Caco-2 (cell line): ENCODE data around the gene SPCS1. TPM values are rescaled to one million over a fixed set of nuclear protein-coding genes. Genes with fewer than 3 reads are reported as not detected.
"Not testable (repeated sequence)": the region's sequence is repeated elsewhere in the genome, so short reads cannot be mapped to it uniquely, and the experiment has no call there.

Experiments used
- BruUV-seq: library from RNA; stranded (reverse); fragments of 400-500 nt; replicated peaks from 2 replicates; lab custom pipeline; 2021; lab: Mats Ljungman, UMichigan
- CTCF ChIA-PET: fragments of 300-600 bp; sonication (Branson Sonifier 250); formaldehyde crosslinking; loops from one replicate; lab custom pipeline; 2022; ENCODE audit warnings: antibody characterized with exemption; lab: Charles Lee
- POLR2A ChIA-PET: fragments of 300-600 bp; sonication (Branson Sonifier 250); formaldehyde crosslinking; loops from one replicate; lab custom pipeline; 2022; ENCODE audit warnings: antibody characterized with exemption; lab: Charles Lee
- DNase-seq, 2 experiments: peaks; one replicate each; pipeline versions ENCODE4 v3.0.0 to v3.0.0-alpha.2; 2020 to 2022
- H3K27me3 ChIP-seq: replicated peaks from 2 replicates; pipeline ENCODE4 v1.6.0; 2011; ENCODE audit warnings: low read length; ENCODE audit not compliant: control insufficient read depth, insufficient read depth
- H3K36me3 ChIP-seq: 2 replicates; pipeline ENCODE4 v1.5.1; 2011; ENCODE audit warnings: low read length; ENCODE audit not compliant: control insufficient read depth, insufficient read depth
- H3K4me1 ChIP-seq: fragments of 250-450 bp; sonication (Bioruptor Pico); 2 replicates; pipeline ENCODE4 v1.5.1; 2020; ENCODE audit warnings: mild to moderate bottlenecking
- H3K4me3 ChIP-seq: 2 replicates; pipeline ENCODE4 v1.5.1; 2011; ENCODE audit warnings: low read depth, mild to moderate bottlenecking, control low read depth, low read length
- H3K9me3 ChIP-seq: fragments of 250-450 bp; sonication (Bioruptor Pico); 2 replicates; pipeline ENCODE4 v1.5.1; 2020; ENCODE audit warnings: mild to moderate bottlenecking, moderate library complexity
- H3K27ac Mint-ChIP-seq: one replicate; pipeline ENCODE4 v1.8.0; 2022; ENCODE audit warnings: mixed read lengths; ENCODE audit not compliant: unreplicated experiment
- H3K27me3 Mint-ChIP-seq: one replicate; pipeline ENCODE4 v1.8.0; 2022; ENCODE audit warnings: mixed read lengths; ENCODE audit not compliant: insufficient read depth, unreplicated experiment
- H3K36me3 Mint-ChIP-seq: one replicate; pipeline ENCODE4 v1.8.0; 2022; ENCODE audit warnings: mild to moderate bottlenecking, mixed read lengths; ENCODE audit not compliant: insufficient read depth, unreplicated experiment
- H3K4me1 Mint-ChIP-seq: one replicate; pipeline ENCODE4 v1.8.0; 2022; ENCODE audit warnings: low read depth, mixed read lengths; ENCODE audit not compliant: unreplicated experiment
- H3K4me3 Mint-ChIP-seq: one replicate; pipeline ENCODE4 v1.8.0; 2022; ENCODE audit warnings: mild to moderate bottlenecking, moderate library complexity, mixed read lengths; ENCODE audit not compliant: unreplicated experiment
- H3K9me3 Mint-ChIP-seq: one replicate; pipeline ENCODE4 v1.8.0; 2022; ENCODE audit warnings: mixed read lengths; ENCODE audit not compliant: unreplicated experiment
- intact Hi-C: fragments of 100-400 bp; cut with micrococcal nuclease; formaldehyde crosslinking; loops from one replicate; pipeline ENCODE4 v1.10.0; 2022; ENCODE audit not compliant: unreplicated experiment
- total RNA-seq: library from RNA; stranded (reverse); gene quantifications from 2 replicates; pipeline ENCODE4 v1.2.3, GENCODE V29; 2022
- TF ChIP-seq, protein P1 (sequence below), 2 experiments: fragments of 200-600 bp in 1 of 2; IDR thresholded peaks; 1 replicate in 1 of 2; 2 replicates in 1 of 2; pipeline versions ENCODE4 v1.5.1 to v1.8.0; 2011 to 2022; ENCODE audit warnings: antibody characterized with exemption in 1 of 2, control low read depth in 1 of 2, inconsistent platforms in 1 of 2, low read depth in 1 of 2, low read length in 1 of 2, mild to moderate bottlenecking in 1 of 2, moderate library complexity in 1 of 2; ENCODE audit not compliant: insufficient read depth in 1 of 2, severe bottlenecking in 1 of 2, unreplicated experiment in 1 of 2

SPCS1 gene
- total RNA-seq, 1 experiment from 2014 or later, result 153 TPM

DNA sequence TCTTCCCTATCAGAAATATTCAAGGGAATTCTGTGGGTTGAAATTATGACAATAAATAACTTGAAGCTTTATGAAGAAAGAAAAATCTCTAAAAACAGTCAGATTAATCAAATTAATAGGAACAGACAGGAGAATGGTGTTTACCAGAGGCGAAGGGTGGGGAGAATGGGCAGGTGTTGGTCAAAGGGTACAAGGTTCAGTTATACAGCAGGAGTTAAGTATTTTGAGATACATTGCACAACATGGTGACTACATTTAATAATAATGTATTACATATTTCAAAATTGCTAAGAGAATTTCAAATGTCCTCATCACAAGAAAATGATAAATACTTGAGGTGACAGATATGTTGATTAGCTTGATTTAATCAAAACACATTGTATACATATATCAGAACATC, 18.6 kb downstream of the SPCS1 start:
- Mint-ChIP-seq H3K4me1 (no peaks in the 10 kb centered on the region), H3K9me3 (peaks cover 41% of the 10 kb centered on the region), H3K27ac (no peak overlapping the region), H3K4me3 (no peak overlapping the region), H3K27me3 (no peaks in the 10 kb centered on the region), H3K36me3 (peaks cover 52% of the 10 kb centered on the region)
- no peak for DNase-seq
- Histone ChIP-seq H3K27me3 (no peaks in the 10 kb centered on the region), H3K4me3 (no peak overlapping the region), H3K9me3 (peaks cover 22% of the 10 kb centered on the region), H3K4me1 (0 out of 2 replicates have a peak, but pooled peaks cover 3% of the 10 kb centered on the region), H3K36me3 (peaks cover 2% of the 10 kb centered on the region; the same call in 1 of the 2 replicates)
- intact Hi-C loops, result no loop called here
- TF ChIP-seq, protein P1, sequence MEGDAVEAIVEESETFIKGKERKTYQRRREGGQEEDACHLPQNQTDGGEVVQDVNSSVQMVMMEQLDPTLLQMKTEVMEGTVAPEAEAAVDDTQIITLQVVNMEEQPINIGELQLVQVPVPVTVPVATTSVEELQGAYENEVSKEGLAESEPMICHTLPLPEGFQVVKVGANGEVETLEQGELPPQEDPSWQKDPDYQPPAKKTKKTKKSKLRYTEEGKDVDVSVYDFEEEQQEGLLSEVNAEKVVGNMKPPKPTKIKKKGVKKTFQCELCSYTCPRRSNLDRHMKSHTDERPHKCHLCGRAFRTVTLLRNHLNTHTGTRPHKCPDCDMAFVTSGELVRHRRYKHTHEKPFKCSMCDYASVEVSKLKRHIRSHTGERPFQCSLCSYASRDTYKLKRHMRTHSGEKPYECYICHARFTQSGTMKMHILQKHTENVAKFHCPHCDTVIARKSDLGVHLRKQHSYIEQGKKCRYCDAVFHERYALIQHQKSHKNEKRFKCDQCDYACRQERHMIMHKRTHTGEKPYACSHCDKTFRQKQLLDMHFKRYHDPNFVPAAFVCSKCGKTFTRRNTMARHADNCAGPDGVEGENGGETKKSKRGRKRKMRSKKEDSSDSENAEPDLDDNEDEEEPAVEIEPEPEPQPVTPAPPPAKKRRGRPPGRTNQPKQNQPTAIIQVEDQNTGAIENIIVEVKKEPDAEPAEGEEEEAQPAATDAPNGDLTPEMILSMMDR (IDR thresholded peaks at IDR 0.05; ENCODE audit: insufficient read depth in 1 of 2, low read depth in 1 of 2, low read length in 1 of 2, severe bottlenecking in 1 of 2, unreplicated experiment in 1 of 2), result no peak
- CTCF ChIA-PET, result no interaction called here
- BruUV-seq, result no TSS peak
- POLR2A ChIA-PET, result no interaction called here

DNA sequence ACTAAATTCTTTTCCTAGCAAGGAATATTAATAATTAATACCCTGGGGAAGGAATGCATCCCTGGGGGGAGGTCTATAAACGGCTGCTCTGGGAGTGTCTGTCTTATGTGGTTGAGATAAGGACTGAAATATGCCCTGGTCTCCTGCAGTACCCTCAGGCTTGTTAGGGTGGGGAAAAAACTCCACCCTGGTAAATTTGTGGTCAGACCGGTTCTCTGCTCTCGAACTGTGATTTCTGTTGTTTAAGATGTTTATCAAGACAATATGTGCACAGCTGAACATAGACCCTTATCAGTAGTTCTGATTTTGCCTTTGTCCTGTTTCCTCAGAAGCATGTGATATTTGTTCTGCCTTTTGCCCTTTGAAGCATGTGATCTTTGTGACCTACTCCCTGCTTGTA, 22.8 kb downstream of the SPCS1 start:
- H3K9me3 ChIP-seq, result peaks cover 39% of the 10 kb centered on the region
- H3K27me3 ChIP-seq, H3K4me1 Mint-ChIP-seq, CTCF ChIA-PET, H3K4me3 Mint-ChIP-seq, BruUV-seq, POLR2A ChIA-PET, H3K36me3 ChIP-seq, H3K27me3 Mint-ChIP-seq, H3K4me1 ChIP-seq, H3K4me3 ChIP-seq: not testable (repeated sequence)
- peak overlapping the region; percentile 29 for H3K27ac Mint-ChIP-seq
- peak; percentile 66 to 74 for DNase-seq
- H3K9me3 Mint-ChIP-seq, result peaks cover 32% of the 10 kb centered on the region
- intact Hi-C loops, result loop anchor here (2.0 kb wide), 1 partner anchor 24 kb away; no protein-coding TSS in a partner anchor
- peaks cover 77% of the 10 kb centered on the region for H3K36me3 Mint-ChIP-seq

DNA sequence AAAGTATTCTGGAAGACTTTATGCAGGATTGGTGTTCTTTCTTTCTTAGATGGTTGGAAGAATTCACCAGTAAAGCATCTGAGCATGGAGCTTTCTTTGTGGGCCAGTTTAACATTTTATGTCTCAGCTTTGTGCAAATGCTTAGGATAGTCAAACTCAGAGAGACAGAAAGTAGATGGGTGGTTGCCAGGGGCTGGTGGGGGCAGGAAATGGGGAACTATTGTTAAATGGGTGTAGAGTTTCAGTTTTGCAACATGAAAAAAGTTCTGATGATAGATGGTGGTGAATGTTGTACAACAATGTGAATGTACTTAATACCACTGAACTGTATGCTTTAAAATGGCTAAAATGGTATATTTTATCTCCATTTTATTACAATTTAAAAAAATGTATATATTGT, 24.8 kb downstream of the SPCS1 start:
- intact Hi-C loops, result no loop called here
- Histone ChIP-seq H3K36me3 (0 out of 2 replicates have a peak, but pooled peaks cover 2% of the 10 kb centered on the region), H3K27me3 (no peaks in the 10 kb centered on the region), H3K9me3 (peaks cover 39% of the 10 kb centered on the region), H3K4me1 (0 out of 2 replicates have a peak, but pooled peaks cover 3% of the 10 kb centered on the region), H3K4me3 (no peak overlapping the region)
- no peak for DNase-seq
- H3K4me1 Mint-ChIP-seq, result no peaks in the 10 kb centered on the region
- peaks cover 97% of the 10 kb centered on the region for H3K36me3 Mint-ChIP-seq
- BruUV-seq, result no TSS peak
- no peak overlapping the region for H3K4me3 Mint-ChIP-seq
- TF ChIP-seq, protein P1 (IDR thresholded peaks at IDR 0.05; ENCODE audit: insufficient read depth in 1 of 2, low read depth in 1 of 2, low read length in 1 of 2, severe bottlenecking in 1 of 2, unreplicated experiment in 1 of 2), result no peak
- H3K27ac Mint-ChIP-seq, result no peak overlapping the region
- no peaks in the 10 kb centered on the region for H3K27me3 Mint-ChIP-seq
- POLR2A ChIA-PET, result no interaction called here
- CTCF ChIA-PET, result no interaction called here
- H3K9me3 Mint-ChIP-seq, result peaks cover 29% of the 10 kb centered on the region
